HT1080 (cell line): ENCODE data around the gene SMIM12. TPM values are rescaled to one million over a fixed set of nuclear protein-coding genes. Genes with fewer than 3 reads are reported as not detected.
"Not testable (repeated sequence)": the region's sequence is repeated elsewhere in the genome, so short reads cannot be mapped to it uniquely, and the experiment has no call there.

Source experiments
- DNase-seq: peaks from one replicate; pipeline ENCODE4 v3.0.0-alpha.2; 2015; ENCODE audit warnings: low read depth
- total RNA-seq: library from RNA; depleted of rRNA; stranded (reverse); fragments of >200 nt; shearing (Covaris generic); gene quantifications from 2 replicates; pipeline ENCODE4 v1.2.3, GENCODE V29; 2014

The SMIM12 gene
- total RNA-seq, 1 experiment from 2014 or later = 63.2 TPM

DNA sequence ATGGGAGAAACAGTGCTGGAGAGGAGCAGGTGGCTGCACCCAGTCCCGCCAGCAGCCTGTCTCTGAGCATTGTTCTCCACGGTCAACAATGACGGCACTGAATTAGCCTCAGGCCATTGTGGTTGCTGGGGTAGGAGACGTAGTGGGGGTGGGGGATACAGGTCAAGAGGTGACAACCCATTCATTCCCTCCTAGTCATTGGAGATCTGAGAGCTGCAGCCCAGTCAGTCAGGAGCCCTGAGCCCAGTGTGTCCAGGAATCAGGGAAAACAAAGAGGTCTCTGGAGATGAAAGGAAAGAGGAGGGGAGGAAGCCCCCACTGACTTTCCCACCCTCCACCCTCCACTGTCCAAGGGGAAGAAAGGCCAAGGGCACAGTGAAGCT is 15.3 kb downstream of the SMIM12 start:
- DNase-seq = no peak

DNA sequence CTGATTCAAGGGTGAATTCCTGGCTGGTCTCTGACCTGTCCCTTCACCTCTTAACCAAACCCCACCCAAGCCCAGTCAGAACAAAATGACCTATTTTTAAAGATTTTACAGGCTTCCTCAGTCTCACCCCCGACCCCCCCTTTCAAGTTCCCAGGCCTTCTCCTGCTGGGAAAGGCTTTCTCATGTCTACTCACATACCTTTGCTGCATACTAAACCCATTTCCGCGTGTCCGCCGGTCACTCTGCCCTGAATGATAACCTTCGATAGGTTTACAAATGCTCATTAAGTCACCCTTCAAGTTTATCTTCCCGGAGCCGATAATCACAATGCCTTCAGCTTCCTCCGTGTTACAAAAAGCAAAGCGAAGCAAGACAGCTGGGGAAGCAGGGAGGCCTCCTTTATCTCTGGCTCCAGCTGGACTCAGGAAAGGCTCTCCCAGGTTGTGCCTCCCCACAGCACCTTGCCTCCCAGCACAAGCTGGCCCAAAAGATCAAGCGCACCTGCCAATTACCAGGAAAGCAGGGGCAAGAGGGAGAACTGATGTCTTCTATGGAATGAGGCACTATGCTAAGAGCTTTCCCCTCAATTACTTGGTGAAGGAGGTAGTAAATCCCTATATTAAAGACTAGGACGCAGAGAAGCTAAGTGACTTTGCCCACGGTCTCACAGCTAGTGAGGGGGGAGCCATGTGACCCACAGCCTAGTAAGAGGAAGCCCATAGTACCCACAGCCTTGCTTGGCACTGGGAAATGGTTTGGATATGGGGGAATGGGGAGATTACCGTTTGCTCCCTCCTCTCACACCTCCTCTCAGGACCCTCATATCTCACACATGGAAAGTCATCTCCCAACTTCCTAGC is 15.9 kb downstream of the SMIM12 start:
- no peak for DNase-seq

DNA sequence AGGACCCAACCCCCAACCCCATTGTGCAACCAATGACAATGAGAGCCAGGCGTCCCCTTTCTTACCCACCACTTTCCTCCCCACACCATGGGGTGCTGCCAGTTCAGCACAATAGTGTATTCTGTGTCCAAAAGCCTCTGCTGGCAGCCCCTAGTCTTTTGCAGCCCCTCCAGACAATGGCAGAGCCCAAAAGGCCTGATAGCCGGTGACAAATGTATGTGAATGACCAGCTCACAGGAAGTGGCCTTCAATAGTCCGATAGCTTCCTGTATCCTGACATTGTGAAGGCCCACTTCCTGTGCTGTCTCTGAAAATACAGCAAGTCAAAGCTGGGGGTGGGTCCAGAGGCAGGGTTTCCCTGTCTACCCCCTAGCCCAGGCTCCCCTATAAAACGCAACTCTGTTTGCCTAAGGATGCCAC is 16.6 kb downstream of the SMIM12 start:
- DNase-seq = no peak

DNA sequence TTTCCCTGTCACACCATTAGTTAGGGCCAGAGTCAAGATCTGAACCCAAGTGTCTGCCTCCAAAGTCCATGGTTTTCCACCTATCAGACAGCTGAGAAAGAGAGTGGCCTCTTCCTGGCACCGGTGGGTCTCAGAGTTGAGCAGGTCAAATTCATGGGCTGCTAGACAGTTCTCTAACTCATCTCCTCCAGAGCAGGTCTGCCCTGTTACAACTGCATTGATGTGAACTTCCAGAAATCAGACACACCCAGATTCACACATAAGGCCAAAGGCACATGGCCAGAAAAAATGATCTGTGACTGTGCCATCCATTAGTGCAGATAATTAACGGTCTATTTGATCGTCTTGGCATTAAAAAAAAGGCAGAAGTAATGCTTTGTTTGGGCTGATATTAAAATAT is 17.5 kb downstream of the SMIM12 start:
- DNase-seq = no peak

- no peak for DNase-seq
Measured at GRCh38 chr1:34840426-34840825, 19.1 kb downstream of the SMIM12 start.

GRCh38 chr1:34839526-34840305 is 19.8 kb downstream of the SMIM12 start:
- no peak for DNase-seq

GRCh38 chr1:34833711-34834110 is 25.8 kb downstream of the SMIM12 start:
- no peak for DNase-seq

- no peak for DNase-seq
Measured at GRCh38 chr1:34831721-34832246, 27.8 kb downstream of the SMIM12 start.

- no peak for DNase-seq
Measured at GRCh38 chr1:34829250-34829649, 30.3 kb downstream of the SMIM12 start.

GRCh38 chr1:34828611-34829010 is 30.9 kb downstream of the SMIM12 start:
- DNase-seq = no peak

- DNase-seq = no peak
Measured at GRCh38 chr1:34827341-34827941, 32.1 kb downstream of the SMIM12 start.

DNA sequence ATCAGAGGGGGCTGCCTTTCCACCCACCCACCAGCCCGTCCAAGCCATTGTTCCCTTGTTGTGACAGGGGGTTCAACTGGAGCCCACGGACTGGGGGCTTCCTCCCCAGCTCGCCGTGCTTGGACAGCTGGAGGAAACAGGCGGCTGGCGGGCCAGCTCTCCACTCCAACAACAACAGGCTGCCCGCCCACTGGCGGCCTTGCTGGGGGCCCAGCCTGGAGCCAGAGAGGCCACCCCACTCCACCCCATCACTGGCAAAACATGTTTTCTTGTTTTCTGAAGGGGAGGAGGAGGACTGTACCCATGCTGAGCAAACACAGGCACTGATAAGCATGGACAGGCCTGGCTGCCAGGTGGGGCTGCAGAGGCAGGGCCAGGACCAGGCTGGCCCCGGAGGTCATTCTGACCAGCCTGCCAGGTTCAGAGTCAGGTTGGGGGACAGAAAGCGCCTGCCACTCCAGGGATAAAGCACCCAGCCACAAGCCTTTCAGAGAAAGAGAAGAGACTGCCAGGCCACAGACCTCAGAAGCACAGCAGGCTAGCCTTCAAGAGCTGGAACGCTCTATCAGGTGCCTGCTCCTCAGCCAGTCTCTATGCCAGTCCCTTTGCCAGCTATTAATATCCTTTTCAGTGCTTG is 34.0 kb downstream of the SMIM12 start:
- no peak for DNase-seq

DNA sequence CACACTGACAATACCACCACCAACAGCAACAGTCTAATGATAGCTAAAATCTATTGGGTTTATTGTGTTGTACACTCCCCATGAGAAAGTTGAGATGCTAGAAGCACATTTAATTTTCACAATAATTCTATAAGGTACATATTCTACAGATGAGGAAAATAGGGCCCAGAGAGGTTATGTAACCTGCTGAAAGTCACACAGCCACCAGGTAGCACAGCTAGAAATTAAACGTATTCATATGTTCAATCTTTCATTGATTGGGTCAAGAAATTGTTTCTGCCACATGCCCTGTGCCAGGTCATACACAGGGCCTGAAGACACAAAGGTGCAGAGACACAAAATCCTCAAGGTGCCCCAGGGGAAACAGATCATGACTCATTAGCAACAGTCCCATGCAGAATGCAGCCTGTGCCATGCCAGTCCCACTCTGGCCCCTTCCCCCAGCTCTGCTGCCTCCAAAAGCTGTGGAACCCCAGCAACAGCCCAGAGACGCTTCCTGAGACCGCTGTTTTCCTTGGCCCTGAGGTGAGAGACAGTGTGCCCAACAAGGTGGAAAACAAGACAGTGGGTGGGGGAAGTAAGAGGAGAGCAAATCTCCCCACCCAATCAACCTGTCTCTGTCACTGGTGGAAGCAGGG is 34.6 kb downstream of the SMIM12 start:
- no peak for DNase-seq

GRCh38 chr1:34822202-34822601 is 37.3 kb downstream of the SMIM12 start:
- DNase-seq = no peak

DNA sequence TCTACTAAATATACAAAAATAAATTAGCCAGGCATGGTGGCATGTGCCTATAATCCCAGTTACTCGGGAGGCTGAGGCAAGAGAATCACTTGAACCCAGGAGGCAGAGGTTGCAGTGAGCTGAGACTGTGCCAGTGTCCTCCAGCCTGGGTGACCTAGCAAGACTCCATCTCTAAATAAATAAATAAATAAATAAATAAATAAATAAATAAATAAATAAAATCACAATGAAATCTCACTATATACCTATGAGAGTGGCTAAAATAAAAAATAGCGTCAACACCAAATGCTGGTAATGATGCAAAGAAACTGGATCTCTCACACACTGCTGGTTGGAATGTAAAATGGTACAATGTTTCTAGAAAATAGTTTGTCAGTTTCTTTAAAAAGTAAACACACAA is 40.7 kb downstream of the SMIM12 start:
- not testable (repeated sequence) for DNase-seq

GRCh38 chr1:34816778-34817177 is 42.8 kb downstream of the SMIM12 start:
- DNase-seq = no peak

DNA sequence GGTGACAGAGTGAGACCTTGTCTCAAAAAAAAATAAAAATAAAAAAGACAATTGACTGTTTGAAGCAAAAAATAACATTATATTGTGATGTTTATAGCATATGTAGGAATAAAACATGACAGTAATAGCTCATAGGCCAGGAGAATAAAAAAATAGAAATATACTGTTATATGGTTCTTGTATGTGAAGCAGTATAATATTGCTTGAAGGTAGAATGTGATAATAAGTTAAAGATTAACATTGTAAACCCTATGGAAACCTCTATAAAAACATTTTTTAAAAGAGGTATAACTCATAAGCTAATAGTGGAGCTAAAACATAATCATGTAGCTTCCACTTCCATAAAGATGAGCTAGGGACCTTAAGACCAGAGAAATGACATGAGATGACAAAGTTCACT is 43.2 kb downstream of the SMIM12 start:
- no peak for DNase-seq

- DNase-seq = not testable (repeated sequence)
Measured at GRCh38 chr1:34810781-34811180, 48.8 kb downstream of the SMIM12 start.

GRCh38 chr1:34808051-34808810 is 51.3 kb downstream of the SMIM12 start:
- DNase-seq = no peak

DNA sequence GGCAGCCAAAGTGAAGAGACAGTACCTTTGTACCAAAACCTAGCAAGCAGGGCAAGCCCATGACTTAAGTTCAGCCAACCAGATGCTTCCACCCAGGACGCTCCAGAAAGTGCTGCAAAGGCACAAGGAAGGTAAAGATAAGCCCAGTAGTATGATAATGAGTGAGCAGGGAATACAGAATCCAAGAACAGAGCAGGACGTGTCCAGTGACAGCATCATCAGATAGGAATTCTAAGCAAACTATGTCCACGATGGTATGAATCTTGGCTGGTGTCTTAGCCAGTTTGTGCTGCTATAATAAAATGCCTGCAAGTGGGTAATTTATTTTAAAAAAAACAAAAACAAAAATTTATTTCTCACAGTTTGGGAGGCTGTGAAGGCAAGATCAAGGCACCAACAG is 53.2 kb downstream of the SMIM12 start:
- no peak for DNase-seq
